PFSK-1 (cell line): ENCODE results near the gene RGS14.
A peak's percentile ranks its signal among the peaks of the same experiment; 100 is the strongest.

Experiments used
- FOXP2 ChIP-seq: optimal IDR thresholded peaks from 2 replicates; pipeline ENCODE3; 2011; ENCODE audit warnings: borderline replicate concordance, control low read depth, inconsistent platforms; ENCODE audit not compliant: insufficient read depth; ENCODE audit errors: extremely low read length, extremely low read depth
- POLR2AphosphoS5 ChIP-seq: IDR thresholded peaks from 2 replicates; pipeline ENCODE4 v1.6.1; 2012; ENCODE audit warnings: low read depth, mild to moderate bottlenecking, control low read depth, low read length, moderate library complexity
- SIN3A ChIP-seq: IDR thresholded peaks from 2 replicates; pipeline ENCODE4 v1.6.1; 2012; ENCODE audit warnings: mild to moderate bottlenecking, low read length, moderate library complexity, borderline replicate concordance; ENCODE audit not compliant: insufficient read depth
- TAF1 ChIP-seq: IDR thresholded peaks from 2 replicates; pipeline ENCODE4 v1.6.1; 2012; ENCODE audit warnings: low read length, control low read depth, borderline replicate concordance; ENCODE audit not compliant: insufficient read depth
- TF ChIP-seq, protein P1 (sequence below), 2 experiments: IDR thresholded peaks; 2 replicates each; pipeline versions ENCODE4 v1.6.1 to v1.8.0; 2011 to 2012; ENCODE audit warnings: low read depth in 2 of 2, low read length in 2 of 2, control low read depth in 1 of 2, inconsistent platforms in 1 of 2, mild to moderate bottlenecking in 1 of 2, moderate library complexity in 1 of 2; ENCODE audit not compliant: insufficient read depth in 1 of 2

RGS14 gene

DNA sequence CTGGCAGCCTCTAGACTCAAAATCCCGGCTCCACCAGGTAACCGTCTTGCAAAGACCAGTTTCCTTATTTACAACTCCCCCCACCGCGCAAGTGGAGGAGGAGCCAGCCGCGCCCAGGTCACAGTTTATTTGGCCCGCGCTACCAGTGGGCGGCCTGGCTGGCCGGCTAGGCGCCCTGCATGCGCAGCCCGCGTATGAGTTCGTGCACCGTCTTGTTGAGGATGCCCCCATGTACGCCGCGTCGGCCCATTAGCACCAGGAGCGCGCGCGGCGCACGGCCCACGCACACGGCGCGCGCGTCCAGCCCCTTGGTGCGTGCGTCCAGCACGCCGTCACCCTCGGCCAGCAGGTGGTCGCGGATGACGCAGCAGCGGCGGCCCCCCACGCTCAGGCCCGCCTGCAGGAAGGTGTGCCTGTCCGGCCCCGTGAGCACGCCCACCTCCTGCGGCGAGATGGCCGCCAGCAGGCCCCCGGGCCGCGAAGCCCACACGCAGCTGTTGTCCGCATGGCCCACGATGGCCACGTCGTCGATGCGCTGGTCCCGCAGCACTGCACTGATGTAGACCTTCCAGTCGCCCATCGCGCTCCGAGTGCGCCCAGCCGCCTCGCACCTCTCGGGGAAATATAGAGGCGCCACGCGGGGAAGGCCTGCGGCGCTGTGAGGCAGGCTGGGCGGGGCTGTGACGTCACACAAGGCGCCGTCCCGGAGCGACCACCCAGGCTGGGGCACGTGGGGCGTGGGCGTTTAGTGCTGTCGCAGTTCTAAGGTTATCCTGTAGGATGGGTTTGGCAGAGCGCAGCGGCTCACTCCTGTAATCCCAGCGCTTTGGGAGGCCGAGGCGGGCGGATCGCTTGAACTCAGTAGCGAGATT, 42.5 kb downstream of the RGS14 start, which contains the start of gene PFN3:
PFN3 (minus strand) TSS at position 665 of the 872 bp plus-strand sequence; CDS start at position 580, 85 bp downstream.
- TF ChIP-seq FOXP2, result no peak
- no peak for TF ChIP-seq SIN3A
- TF ChIP-seq, protein P1, sequence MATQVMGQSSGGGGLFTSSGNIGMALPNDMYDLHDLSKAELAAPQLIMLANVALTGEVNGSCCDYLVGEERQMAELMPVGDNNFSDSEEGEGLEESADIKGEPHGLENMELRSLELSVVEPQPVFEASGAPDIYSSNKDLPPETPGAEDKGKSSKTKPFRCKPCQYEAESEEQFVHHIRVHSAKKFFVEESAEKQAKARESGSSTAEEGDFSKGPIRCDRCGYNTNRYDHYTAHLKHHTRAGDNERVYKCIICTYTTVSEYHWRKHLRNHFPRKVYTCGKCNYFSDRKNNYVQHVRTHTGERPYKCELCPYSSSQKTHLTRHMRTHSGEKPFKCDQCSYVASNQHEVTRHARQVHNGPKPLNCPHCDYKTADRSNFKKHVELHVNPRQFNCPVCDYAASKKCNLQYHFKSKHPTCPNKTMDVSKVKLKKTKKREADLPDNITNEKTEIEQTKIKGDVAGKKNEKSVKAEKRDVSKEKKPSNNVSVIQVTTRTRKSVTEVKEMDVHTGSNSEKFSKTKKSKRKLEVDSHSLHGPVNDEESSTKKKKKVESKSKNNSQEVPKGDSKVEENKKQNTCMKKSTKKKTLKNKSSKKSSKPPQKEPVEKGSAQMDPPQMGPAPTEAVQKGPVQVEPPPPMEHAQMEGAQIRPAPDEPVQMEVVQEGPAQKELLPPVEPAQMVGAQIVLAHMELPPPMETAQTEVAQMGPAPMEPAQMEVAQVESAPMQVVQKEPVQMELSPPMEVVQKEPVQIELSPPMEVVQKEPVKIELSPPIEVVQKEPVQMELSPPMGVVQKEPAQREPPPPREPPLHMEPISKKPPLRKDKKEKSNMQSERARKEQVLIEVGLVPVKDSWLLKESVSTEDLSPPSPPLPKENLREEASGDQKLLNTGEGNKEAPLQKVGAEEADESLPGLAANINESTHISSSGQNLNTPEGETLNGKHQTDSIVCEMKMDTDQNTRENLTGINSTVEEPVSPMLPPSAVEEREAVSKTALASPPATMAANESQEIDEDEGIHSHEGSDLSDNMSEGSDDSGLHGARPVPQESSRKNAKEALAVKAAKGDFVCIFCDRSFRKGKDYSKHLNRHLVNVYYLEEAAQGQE (IDR thresholded peaks at IDR 0.05; ENCODE audit: insufficient read depth in 1 of 2, low read depth in 2 of 2, low read length in 2 of 2), result no peak
- TF ChIP-seq TAF1, result no peak
- TF ChIP-seq POLR2AphosphoS5, result no peak

DNA sequence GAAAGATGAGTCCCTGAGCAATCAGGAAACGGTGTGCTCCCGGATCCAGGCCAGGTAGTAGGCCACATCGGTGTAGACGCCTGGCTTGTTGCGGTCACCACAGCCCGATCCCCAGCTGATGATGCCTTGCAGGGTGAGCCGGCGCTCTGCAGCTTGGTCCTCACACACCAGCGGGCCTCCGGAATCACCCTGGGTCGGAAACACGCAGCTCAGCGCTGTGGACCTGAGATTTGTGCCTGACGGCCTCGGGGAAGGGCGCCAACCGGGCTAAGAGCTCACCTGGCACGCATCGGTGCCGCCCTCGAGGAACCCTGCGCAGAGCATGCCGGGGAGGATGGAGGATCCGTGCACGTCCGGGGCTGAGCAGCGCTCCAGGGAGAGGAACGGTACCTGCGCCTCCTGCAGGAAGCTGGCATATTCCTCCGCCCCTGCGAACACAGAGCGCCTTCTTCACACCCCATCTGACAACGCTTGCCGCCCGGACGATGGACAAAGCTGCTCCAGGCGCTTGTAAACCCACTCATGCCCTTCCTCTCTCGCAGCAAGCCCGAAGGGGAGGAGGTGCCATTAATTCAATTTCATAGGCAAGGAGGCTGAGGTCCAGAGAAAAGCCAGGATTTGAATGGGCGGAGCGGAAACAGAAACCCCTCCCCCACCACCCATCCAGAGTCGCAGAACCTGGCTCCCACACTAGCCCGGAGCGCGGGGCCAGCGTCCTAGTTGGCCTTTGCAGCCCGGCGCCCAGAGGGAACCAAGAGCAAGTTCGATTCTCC, 44.7 kb downstream of the RGS14 start:
- TF ChIP-seq POLR2AphosphoS5 (no peak), SIN3A (no peak), FOXP2 (peak; percentile 26), TAF1 (no peak)
- TF ChIP-seq, protein P1 (IDR thresholded peaks at IDR 0.05; ENCODE audit: insufficient read depth in 1 of 2, low read depth in 2 of 2, low read length in 2 of 2), result no peak

DNA sequence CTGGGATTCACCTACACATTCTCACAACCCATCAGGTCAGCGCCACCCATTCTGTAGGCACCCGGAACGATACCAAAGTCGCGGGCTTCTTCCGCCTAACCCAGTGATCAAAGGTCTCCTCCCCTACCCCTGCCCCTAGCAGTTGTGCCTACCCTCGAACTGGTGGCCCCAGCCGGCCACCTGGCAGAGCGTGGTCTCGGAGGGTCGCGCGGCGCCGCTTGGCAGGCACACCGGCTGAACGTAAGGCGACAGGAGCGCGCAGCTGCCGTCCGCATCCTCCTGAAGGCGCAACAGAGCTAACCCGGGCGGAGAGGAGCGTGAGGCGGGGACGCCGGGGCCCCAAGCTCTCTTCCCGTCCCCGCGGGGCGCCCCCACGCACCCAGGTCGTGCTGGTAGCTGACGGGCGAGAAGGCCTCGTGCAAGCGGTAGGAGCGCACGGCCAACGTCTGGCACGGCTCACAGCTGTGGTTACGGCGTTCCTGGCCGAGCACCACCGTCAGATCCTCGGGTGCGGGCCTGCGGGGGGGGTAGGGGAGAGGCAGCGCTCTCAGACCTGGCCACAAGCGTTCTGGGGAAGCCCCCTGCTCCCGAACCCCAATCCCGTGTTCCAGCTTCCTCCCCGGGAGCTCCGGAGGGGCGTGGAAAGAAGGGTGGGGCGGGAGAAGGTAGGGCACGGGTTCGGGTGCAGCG, 45.5 kb downstream of the RGS14 start:
- TF ChIP-seq SIN3A, result no peak
- TF ChIP-seq TAF1, result no peak
- TF ChIP-seq, protein P1 (IDR thresholded peaks at IDR 0.05; ENCODE audit: insufficient read depth in 1 of 2, low read depth in 2 of 2, low read length in 2 of 2), result no peak
- no peak for TF ChIP-seq POLR2AphosphoS5
- no peak for TF ChIP-seq FOXP2

DNA sequence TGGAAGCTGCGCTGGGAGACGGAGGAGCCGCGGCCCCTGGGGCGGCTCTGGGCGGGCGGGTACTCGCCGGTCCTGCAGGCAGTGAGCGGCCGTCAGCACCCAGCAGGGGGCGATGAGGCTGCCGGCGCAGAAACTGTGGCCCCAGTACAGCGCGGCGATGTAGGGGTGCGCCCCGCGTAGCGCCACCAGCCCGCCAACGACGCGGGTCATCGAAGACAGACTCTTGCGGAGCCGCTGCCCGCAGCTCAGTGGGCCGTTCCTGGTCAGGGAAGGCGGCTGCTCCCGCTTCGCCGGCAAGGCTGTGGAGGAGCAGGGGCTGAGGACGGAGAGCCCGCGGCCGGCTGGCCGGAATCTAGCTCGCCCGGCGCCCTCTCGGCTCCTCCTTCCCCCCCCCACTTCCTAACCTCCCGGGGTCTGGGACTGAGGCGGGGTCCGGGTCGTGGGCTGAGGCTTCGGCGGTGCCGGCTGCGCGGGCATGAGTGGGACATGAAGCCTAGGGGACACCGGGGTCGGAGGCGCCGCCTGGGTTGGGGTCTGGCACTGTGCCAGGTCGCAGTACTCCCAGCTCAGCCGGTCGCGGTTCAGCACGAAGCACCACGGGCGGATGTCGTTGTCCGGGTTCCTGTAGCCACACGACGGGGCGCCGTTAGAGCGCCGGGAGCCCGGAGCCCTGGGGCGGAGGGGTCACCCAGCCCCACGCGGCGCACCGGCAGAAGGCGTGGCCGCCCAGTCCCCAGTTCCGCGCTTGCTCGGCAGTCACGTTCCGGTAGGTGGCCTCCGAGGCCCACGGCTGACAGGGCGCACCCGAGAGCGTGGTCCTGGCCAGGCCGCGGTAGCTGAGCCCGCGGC, 46.3 kb downstream of the RGS14 start:
- TF ChIP-seq, protein P1 (IDR thresholded peaks at IDR 0.05; ENCODE audit: insufficient read depth in 1 of 2, low read depth in 2 of 2, low read length in 2 of 2), result no peak
- TF ChIP-seq SIN3A (no peak), TAF1 (0 out of 2 replicates have a peak, but pooled peaks have one; percentile 17), FOXP2 (peak; percentile 90), POLR2AphosphoS5 (peak; percentile 68; the same call in 1 of the 2 replicates)
